Measurements from ENCODE around the gene SH3RF3.

Gene SH3RF3

DNA sequence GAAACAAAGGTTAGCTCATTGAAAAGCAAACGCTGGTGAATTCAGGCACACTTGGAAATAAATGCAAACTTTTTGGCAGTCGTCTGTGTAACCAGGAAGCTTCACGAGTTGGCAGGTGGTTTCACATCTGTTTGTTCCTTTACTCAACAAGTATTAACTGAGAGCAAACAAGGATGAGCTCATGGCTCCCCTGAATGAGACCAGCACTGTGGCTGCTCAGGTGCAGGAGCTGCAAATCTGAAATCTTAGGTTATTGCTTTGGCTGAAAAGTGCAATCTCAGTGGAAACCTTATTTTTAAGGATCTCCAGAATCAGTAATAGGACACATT lies 46.3 kb downstream of the SH3RF3 start:
- DNase-seq = no peak
- Mint-ChIP-seq H3K4me3 (no peak overlapping the region), H3K36me3 (ENCODE audit: low read depth) (peaks cover 31% of the 10 kb centered on the region), H3K27me3 (ENCODE audit: low read depth, poor library complexity) (peaks cover 11% of the 10 kb centered on the region), H3K27ac (no peak overlapping the region), H3K4me1 (peaks cover 46% of the 10 kb centered on the region), H3K9me3 (peaks cover 44% of the 10 kb centered on the region)
- TF ChIP-seq, protein P1, sequence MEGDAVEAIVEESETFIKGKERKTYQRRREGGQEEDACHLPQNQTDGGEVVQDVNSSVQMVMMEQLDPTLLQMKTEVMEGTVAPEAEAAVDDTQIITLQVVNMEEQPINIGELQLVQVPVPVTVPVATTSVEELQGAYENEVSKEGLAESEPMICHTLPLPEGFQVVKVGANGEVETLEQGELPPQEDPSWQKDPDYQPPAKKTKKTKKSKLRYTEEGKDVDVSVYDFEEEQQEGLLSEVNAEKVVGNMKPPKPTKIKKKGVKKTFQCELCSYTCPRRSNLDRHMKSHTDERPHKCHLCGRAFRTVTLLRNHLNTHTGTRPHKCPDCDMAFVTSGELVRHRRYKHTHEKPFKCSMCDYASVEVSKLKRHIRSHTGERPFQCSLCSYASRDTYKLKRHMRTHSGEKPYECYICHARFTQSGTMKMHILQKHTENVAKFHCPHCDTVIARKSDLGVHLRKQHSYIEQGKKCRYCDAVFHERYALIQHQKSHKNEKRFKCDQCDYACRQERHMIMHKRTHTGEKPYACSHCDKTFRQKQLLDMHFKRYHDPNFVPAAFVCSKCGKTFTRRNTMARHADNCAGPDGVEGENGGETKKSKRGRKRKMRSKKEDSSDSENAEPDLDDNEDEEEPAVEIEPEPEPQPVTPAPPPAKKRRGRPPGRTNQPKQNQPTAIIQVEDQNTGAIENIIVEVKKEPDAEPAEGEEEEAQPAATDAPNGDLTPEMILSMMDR (IDR thresholded peaks at IDR 0.05) = no peak

DNA sequence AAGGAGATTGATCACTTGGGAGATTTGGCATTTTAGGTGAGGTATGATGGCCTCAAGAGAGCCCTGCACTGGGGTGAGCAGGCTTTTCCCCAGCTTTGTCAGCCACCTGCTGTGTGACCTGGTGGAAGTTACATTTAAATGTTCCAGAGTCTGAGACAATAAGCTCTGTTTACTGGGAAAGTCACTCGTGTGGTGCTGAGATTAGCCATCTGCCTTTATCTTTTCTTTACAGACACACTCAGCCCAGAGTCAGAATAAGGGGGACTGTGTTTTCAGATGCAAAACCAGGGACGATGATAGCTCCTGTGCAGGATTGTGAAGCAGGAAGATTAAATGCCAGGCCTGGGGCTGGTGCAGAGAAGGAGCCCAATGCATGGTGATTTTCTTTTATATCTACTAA lies 47.9 kb downstream of the SH3RF3 start:
- Mint-ChIP-seq H3K4me3 (no peak overlapping the region), H3K36me3 (ENCODE audit: low read depth) (peaks cover 46% of the 10 kb centered on the region), H3K4me1 (peaks cover 42% of the 10 kb centered on the region), H3K27ac (no peak overlapping the region), H3K27me3 (ENCODE audit: low read depth, poor library complexity) (peaks cover 12% of the 10 kb centered on the region), H3K9me3 (peaks cover 60% of the 10 kb centered on the region)
- DNase-seq = no peak
- TF ChIP-seq, protein P1 (IDR thresholded peaks at IDR 0.05) = no peak

DNA sequence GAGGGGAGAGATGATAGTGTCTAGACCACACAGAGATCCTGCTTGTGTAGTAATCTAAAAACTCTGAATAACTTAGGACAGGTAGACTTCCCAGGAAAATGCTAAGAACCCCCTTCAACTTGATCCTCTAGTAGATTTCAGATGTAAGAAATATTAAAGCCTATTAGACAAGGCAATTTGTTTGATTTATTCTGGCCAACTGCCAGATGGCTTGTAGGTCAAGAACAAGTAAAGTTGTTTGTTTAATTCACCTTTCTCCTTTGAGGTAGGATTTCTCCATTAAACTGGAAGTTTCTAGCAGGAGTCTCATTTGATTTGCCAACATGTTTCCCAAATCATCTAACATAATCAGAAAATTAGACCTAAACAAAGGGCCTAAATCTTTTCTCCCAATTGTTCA lies 48.6 kb downstream of the SH3RF3 start:
- Mint-ChIP-seq H3K4me3 (no peak overlapping the region), H3K27me3 (ENCODE audit: low read depth, poor library complexity) (peaks cover 12% of the 10 kb centered on the region), H3K9me3 (peaks cover 64% of the 10 kb centered on the region), H3K36me3 (ENCODE audit: low read depth) (peaks cover 51% of the 10 kb centered on the region), H3K27ac (peak overlapping the region; percentile 13), H3K4me1 (peaks cover 35% of the 10 kb centered on the region)
- DNase-seq = no peak
- TF ChIP-seq, protein P1 (IDR thresholded peaks at IDR 0.05) = no peak

DNA sequence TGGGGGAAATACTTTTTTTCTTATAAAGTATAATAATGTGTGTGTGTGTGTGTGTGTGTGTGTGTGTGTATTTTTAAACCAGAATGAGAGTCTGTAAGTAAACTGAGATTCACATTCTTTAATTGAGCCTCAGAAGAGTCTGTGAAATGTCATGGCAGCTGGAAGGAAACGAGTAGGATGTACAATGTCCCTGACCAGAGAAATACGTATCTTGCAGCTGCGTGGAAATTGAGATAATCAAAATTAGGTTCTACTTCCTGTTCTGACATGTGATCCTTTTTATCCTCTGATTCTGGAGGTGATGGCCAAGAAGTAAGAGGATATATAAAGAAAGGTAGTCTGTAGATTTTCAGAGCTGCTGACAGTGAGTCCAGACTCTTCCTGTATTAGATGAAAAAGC lies 50.0 kb downstream of the SH3RF3 start:
- H3K4me1 Mint-ChIP-seq = peaks cover 34% of the 10 kb centered on the region
- TF ChIP-seq, protein P1 (IDR thresholded peaks at IDR 0.05) = no peak
- no peak overlapping the region for H3K4me3 Mint-ChIP-seq
- H3K36me3 Mint-ChIP-seq (ENCODE audit: low read depth) = peaks cover 50% of the 10 kb centered on the region
- H3K27ac Mint-ChIP-seq = no peak overlapping the region
- DNase-seq = no peak
- peaks cover 63% of the 10 kb centered on the region for H3K9me3 Mint-ChIP-seq
- H3K27me3 Mint-ChIP-seq (ENCODE audit: low read depth, poor library complexity) = peaks cover 12% of the 10 kb centered on the region

DNA sequence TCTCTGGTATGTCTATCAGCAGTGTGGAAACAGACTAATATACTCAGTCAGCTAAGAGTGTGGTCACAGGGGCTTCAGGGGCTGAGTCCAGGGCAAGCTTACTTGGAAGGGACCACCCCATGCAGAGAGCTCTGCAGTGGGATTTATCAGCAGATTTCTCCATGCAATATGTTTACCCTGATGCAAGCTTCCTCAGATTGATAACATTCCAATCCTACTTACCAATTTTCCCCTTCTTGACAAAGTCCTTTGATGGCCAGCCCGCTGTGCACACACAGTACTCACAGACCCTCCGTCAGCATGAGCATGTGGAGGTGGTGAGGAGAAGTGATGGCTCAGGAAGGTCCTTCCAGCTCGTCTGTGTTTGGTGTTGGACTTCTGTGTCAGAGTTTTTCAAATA lies 51.8 kb downstream of the SH3RF3 start:
- TF ChIP-seq, protein P1 (IDR thresholded peaks at IDR 0.05) = no peak
- Mint-ChIP-seq H3K27ac (no peak overlapping the region), H3K36me3 (ENCODE audit: low read depth) (peaks cover 38% of the 10 kb centered on the region), H3K9me3 (peaks cover 46% of the 10 kb centered on the region), H3K4me3 (no peak overlapping the region), H3K4me1 (peaks cover 48% of the 10 kb centered on the region), H3K27me3 (ENCODE audit: low read depth, poor library complexity) (peaks cover 4% of the 10 kb centered on the region)
- DNase-seq = no peak

DNA sequence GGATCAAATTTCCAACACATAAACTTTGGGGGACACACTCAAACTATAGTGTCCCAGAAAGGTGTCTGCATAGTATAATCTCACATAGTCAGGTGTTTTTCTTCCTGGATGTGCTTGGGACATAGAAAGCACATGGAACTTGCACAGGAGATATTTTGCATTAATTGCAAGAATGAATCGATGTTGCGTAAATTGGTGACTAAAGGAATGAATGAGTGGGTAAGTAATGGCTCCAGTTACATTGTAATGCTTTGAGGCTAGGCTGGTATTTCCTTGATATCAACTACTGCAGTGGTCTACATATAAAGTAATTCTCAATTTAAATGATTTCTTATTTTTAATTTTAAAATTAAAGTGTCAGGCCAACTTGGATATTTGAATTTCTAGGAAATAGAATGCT lies 53.4 kb downstream of the SH3RF3 start:
- Mint-ChIP-seq H3K4me1 (peaks cover 42% of the 10 kb centered on the region), H3K4me3 (no peak overlapping the region), H3K27ac (no peak overlapping the region), H3K9me3 (peaks cover 43% of the 10 kb centered on the region), H3K36me3 (ENCODE audit: low read depth) (peaks cover 38% of the 10 kb centered on the region), H3K27me3 (ENCODE audit: low read depth, poor library complexity) (peaks cover 8% of the 10 kb centered on the region)
- DNase-seq = no peak
- TF ChIP-seq, protein P1 (IDR thresholded peaks at IDR 0.05) = no peak
